Psoas muscle (tissue), 8 donors: ENCODE results near the gene CAV2. TPM values are rescaled to one million over a fixed set of nuclear protein-coding genes. Genes with fewer than 3 reads are reported as not detected.

Experiments used
- ATAC-seq, 4 donors: fragments of 200-7000 bp; cut with Tn5 transposase; one replicate each; pipeline ENCODE4 v1.9.1; 2020; ENCODE audit warnings: moderate library complexity in 3 of 4, mild to moderate bottlenecking in 2 of 4
- DNase-seq, 2 donors: peaks; one replicate each; pipeline ENCODE4 v3.0.0-alpha.2; 2020
- H3K27ac ChIP-seq: fragments of 200-600 bp; one replicate; pipeline ENCODE4 v1.8.0; 2022
- H3K27me3 ChIP-seq, 3 donors: fragments of 200-600 bp in 1 of 3; one replicate each; pipeline versions ENCODE4 v1.6.1 to v1.8.0; 2013 to 2022; ENCODE audit warnings: low read length in 2 of 3, mild to moderate bottlenecking in 2 of 3, moderate library complexity in 1 of 3; ENCODE audit not compliant: insufficient read depth in 3 of 3
- H3K36me3 ChIP-seq, 2 donors: fragments of 200-600 bp in 1 of 2; one replicate each; pipeline versions ENCODE4 v1.6.1 to v1.8.0; 2013 to 2022; ENCODE audit warnings: low read depth in 1 of 2, mild to moderate bottlenecking in 1 of 2, moderate library complexity in 1 of 2; ENCODE audit not compliant: insufficient read depth in 1 of 2
- H3K4me1 ChIP-seq: fragments of 200-600 bp; one replicate; pipeline ENCODE4 v1.8.0; 2022
- H3K4me3 ChIP-seq: fragments of 200-600 bp; one replicate; pipeline ENCODE4 v1.8.0; 2022; ENCODE audit warnings: mild to moderate bottlenecking
- H3K9me3 ChIP-seq: fragments of 200-600 bp; one replicate; pipeline ENCODE4 v1.8.0; 2022
- CTCF ChIP-seq: fragments of 200-600 bp; IDR thresholded peaks from one replicate; pipeline ENCODE4 v1.8.0; 2022; ENCODE audit warnings: antibody characterized with exemption
- WGBS, 3 donors: extraction: QIAGEN DNeasy Blood & Tissue Kit; methylation state at CpG; one replicate each; pipeline versions ENCODE4 v1.1.6 to v1.1.7; 2013; 5-methylcytosine and 5-hydroxymethylcytosine counted together
- intact Hi-C, 2 donors: fragments of 100-400 bp; cut with DNase I; formaldehyde crosslinking; loops; one replicate each; pipeline versions ENCODE4 v1.11.0 to v1.14.2; 2022
- polyA plus RNA-seq, 3 donors: library from polyadenylated mRNA; stranded (reverse); fragments of 200-250 nt; gene quantifications; one replicate each; pipeline ENCODE4 v1.2.3, GENCODE V29; 2013
- total RNA-seq, 4 donors: library from RNA; stranded (reverse); fragmentation: NEBNext Ultra II Directional in 2 of 4; extraction: Animal tissue kit (Norgen Biotek cat#: 25700) in 2 of 4; gene quantifications; one replicate each; pipeline versions ENCODE4 v1.2.1 to v1.2.4, GENCODE V29; 2021 to 2023
- donor health status: healthy with polysubstance abuse.
- donor health status: DM: no; HTN: no; CAD: no; lungs with moderate emphysema.
- donor health status: Bipolar disorder and iron deficiency.
- donor health status: healthy.
- donor health status: DM: yes; HTN: yes; CAD: no.
- donor health status: DM: no; HTN: no; CAD: no.
- donor health status: DM: no; HTN: no; CAD: no.
- donor health status: DM: yes; HTN: yes; CAD: no.

The CAV2 gene
- total and polyA plus RNA-seq, 7 donors = 10.9 to 20.1 (median 15.7) TPM

GRCh38 chr7:116505278-116505677, 5.7 kb downstream of the CAV2 start:
- H3K36me3 ChIP-seq = no peaks in the 10 kb centered on the region

GRCh38 chr7:116505823-116506222, 6.3 kb downstream of the CAV2 start:
- H3K9me3 ChIP-seq = no peaks in the 10 kb centered on the region
- no peak overlapping the region for H3K27ac ChIP-seq
- intact Hi-C loops = no loop called here
- no peaks in the 10 kb centered on the region for H3K4me1 ChIP-seq
- no peak overlapping the region for H3K4me3 ChIP-seq
- peaks cover 0 to 14% (median 0%) of the 10 kb centered on the region in 3 donors for H3K27me3 ChIP-seq
- no peaks in the 10 kb centered on the region for H3K36me3 ChIP-seq
- ATAC-seq (no peak), DNase-seq (no peak)
- 60 to 81% (median 71%) methylated on average over 3 of the region's 3 CpGs for WGBS, 3 donors
- TF ChIP-seq CTCF = no peak

More at GRCh38 chr7:116505278-116505677, 5.7 kb downstream of the CAV2 start:
- H3K27ac ChIP-seq = no peak overlapping the region
- 60 to 85% (median 83%) methylated on average over 2 of the region's 2 CpGs for WGBS, 3 donors
- no peaks in the 10 kb centered on the region for H3K4me1 ChIP-seq
- H3K4me3 ChIP-seq = peak overlapping the region; percentile 3
- intact Hi-C loops = no loop called here
- no peaks in the 10 kb centered on the region for H3K9me3 ChIP-seq
- TF ChIP-seq CTCF = no peak
- H3K27me3 ChIP-seq = peaks cover 0 to 19% (median 0%) of the 10 kb centered on the region in 3 donors
- no peak for ATAC-seq
- no peak for DNase-seq

DNA sequence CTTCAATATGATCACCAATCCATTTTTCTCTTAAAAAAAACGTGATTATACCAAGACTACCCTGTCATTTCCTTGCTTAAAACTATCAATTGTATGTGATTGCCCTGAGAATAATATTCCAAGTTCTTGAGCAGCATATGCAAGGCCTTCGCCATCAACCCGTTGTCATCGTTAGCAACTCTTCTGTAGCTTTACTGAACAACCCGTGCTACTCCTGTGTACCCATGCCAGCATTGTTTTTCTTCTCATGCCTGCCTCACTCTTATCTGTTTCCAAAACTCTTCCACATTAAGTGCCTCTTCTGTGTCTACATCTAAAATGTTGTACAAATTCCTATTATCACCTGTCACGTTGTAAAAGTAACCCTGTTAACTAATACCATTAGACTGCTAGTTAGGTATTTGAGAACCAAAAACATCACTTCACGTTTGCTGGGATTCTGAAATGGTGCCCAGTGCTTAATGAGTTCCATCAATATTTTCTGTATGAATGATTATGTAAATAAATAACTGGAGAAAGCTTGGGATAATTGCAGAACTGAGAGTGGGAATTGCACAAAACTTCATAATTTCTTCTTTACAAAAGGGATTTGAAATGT, 10.5 kb downstream of the CAV2 start:
- no peaks in the 10 kb centered on the region for H3K4me1 ChIP-seq
- no peaks in the 10 kb centered on the region for H3K27me3 ChIP-seq
- no peak for TF ChIP-seq CTCF
- H3K4me3 ChIP-seq = no peak overlapping the region
- DNase-seq (no peak), ATAC-seq (no peak)
- intact Hi-C loops = no loop called here
- 75 to 78% (median 76%) methylated on average over 7 of the region's 7 CpGs for WGBS, 3 donors
- H3K9me3 ChIP-seq = no peaks in the 10 kb centered on the region
- H3K27ac ChIP-seq = no peak overlapping the region
- no peaks in the 10 kb centered on the region for H3K36me3 ChIP-seq

DNA sequence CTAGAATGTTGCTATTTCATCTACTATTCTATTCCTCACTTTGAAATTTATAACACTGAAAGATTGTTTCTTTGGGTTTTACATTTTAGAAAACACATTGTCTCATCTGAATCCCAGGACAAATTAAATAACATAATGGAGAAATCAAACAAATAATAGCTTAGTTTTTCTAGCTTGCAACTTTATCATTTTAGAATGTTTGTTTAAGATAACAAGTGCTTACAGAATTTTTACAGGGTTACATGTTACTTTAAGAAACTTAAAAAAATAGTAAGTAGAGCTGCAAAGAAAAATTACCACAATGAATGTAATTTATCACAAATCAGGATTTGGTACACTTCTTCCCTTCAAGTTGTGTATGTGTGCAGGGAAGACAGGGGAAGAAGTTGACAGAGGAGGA, 11.3 kb downstream of the CAV2 start:
- no peaks in the 10 kb centered on the region for H3K36me3 ChIP-seq
- peak overlapping the region; percentile 57 for H3K27ac ChIP-seq
- no peaks in the 10 kb centered on the region for H3K4me1 ChIP-seq
- ATAC-seq (no peak), DNase-seq (no peak)
- no peak for TF ChIP-seq CTCF
- intact Hi-C loops = no loop called here
- no peaks in the 10 kb centered on the region for H3K27me3 ChIP-seq
- H3K4me3 ChIP-seq = no peak overlapping the region
- no peaks in the 10 kb centered on the region for H3K9me3 ChIP-seq
